ENCODE measurements around the gene PSMD13.
"Not testable (repeated sequence)": the region's sequence is repeated elsewhere in the genome, so short reads cannot be mapped to it uniquely, and the experiment has no call there.

The PSMD13 gene

GRCh38 chr11:236774-237767 lies at the start of gene PSMD13:
Gene PSMD13 (plus strand): TSS chr11:236976. CDS start chr11:237050, 74 bp downstream.
- DNase-seq (ENCODE audit: low spot score), result peak; percentile 81

- DNase-seq (ENCODE audit: low spot score), result not testable (repeated sequence)
These were observed 47.5 kb upstream of the PSMD13 start for GRCh38 chr11:189200-189783.

- DNase-seq (ENCODE audit: low spot score), result not testable (repeated sequence)
These were observed 46.9 kb upstream of the PSMD13 start for GRCh38 chr11:189843-190311.

GRCh38 chr11:190546-190945 lies 46.2 kb upstream of the PSMD13 start:
- not testable (repeated sequence) for DNase-seq (ENCODE audit: low spot score)

- not testable (repeated sequence) for DNase-seq (ENCODE audit: low spot score)
These were observed 45.0 kb upstream of the PSMD13 start for GRCh38 chr11:191490-192478.

GRCh38 chr11:192674-193128 lies 44.1 kb upstream of the PSMD13 start, which contains the start of gene SCGB1C1:
Gene SCGB1C1 (plus strand): TSS chr11:193078. CDS start chr11:193100, 22 bp downstream.
- DNase-seq (ENCODE audit: low spot score), result not testable (repeated sequence)

GRCh38 chr11:193481-193880 lies 43.3 kb upstream of the PSMD13 start:
- DNase-seq (ENCODE audit: low spot score), result not testable (repeated sequence)

- DNase-seq (ENCODE audit: low spot score), result no peak
These were observed 39.7 kb upstream of the PSMD13 start for GRCh38 chr11:196786-197731.

GRCh38 chr11:197741-198235 lies 39.0 kb upstream of the PSMD13 start:
- DNase-seq (ENCODE audit: low spot score), result no peak

GRCh38 chr11:198236-198806 lies 38.5 kb upstream of the PSMD13 start:
- DNase-seq (ENCODE audit: low spot score), result no peak

GRCh38 chr11:199004-199581 lies 37.7 kb upstream of the PSMD13 start:
- no peak for DNase-seq (ENCODE audit: low spot score)

- no peak for DNase-seq (ENCODE audit: low spot score)
These were observed 37.0 kb upstream of the PSMD13 start for GRCh38 chr11:199782-200181.

- DNase-seq (ENCODE audit: low spot score), result no peak
These were observed 36.4 kb upstream of the PSMD13 start for GRCh38 chr11:200224-201003.

- DNase-seq (ENCODE audit: low spot score), result no peak
These were observed 34.8 kb upstream of the PSMD13 start for GRCh38 chr11:201966-202365.

- no peak for DNase-seq (ENCODE audit: low spot score)
These were observed 34.3 kb upstream of the PSMD13 start for GRCh38 chr11:202490-202889.

- DNase-seq (ENCODE audit: low spot score), result no peak
These were observed 33.5 kb upstream of the PSMD13 start for GRCh38 chr11:203056-203944.

- DNase-seq (ENCODE audit: low spot score), result no peak
These were observed 32.7 kb upstream of the PSMD13 start for GRCh38 chr11:203945-204586.

Measured in CD4-positive, alpha-beta T cell treated with Interleukin-6 at 100 ng/mL for 8 hours (primary cell).